GDM1 (cell line): ENCODE results near the gene UIMC1.

Experiments used
- DNase-seq: peaks from one replicate; lab custom pipeline; 2025; lab: John Stamatoyannopoulos, UW

Gene UIMC1

GRCh38 chr5:176870110-176870591, 136.4 kb downstream of the UIMC1 start:
- no peak for DNase-seq

- DNase-seq = no peak
Observed at GRCh38 chr5:176869501-176870109, 137.0 kb downstream of the UIMC1 start.

- DNase-seq = no peak
Observed at GRCh38 chr5:176868731-176869130, 137.8 kb downstream of the UIMC1 start.

GRCh38 chr5:176868126-176868525, 138.5 kb downstream of the UIMC1 start:
- no peak for DNase-seq

- DNase-seq = no peak
Observed at GRCh38 chr5:176866707-176867310, 139.8 kb downstream of the UIMC1 start.

GRCh38 chr5:176865964-176866363, 140.6 kb downstream of the UIMC1 start:
- no peak for DNase-seq

GRCh38 chr5:176864755-176865154, 141.8 kb downstream of the UIMC1 start:
- DNase-seq = no peak

- DNase-seq = no peak
Observed at GRCh38 chr5:176863765-176864098, 142.8 kb downstream of the UIMC1 start.

- DNase-seq = no peak
Observed at GRCh38 chr5:176863041-176863764, 143.4 kb downstream of the UIMC1 start.

- DNase-seq = no peak
Observed at GRCh38 chr5:176862330-176862995, 144.1 kb downstream of the UIMC1 start.

GRCh38 chr5:176861276-176861675, 145.3 kb downstream of the UIMC1 start:
- no peak for DNase-seq

GRCh38 chr5:176860381-176860780, 146.2 kb downstream of the UIMC1 start:
- DNase-seq = no peak

GRCh38 chr5:176859916-176860315, 146.7 kb downstream of the UIMC1 start:
- no peak for DNase-seq

- DNase-seq = no peak
Observed at GRCh38 chr5:176857894-176858273, 148.7 kb downstream of the UIMC1 start.

- DNase-seq = no peak
Observed at GRCh38 chr5:176857216-176857893, 149.2 kb downstream of the UIMC1 start.

- DNase-seq = no peak
Observed at GRCh38 chr5:176856746-176857145, 149.8 kb downstream of the UIMC1 start.

GRCh38 chr5:176855598-176855997, 151.0 kb downstream of the UIMC1 start:
- DNase-seq = no peak
